HEK293 (cell line): ENCODE data around the gene MAP4K4.

Experiments
- CTCF ChIA-PET: fragments of 350-600 bp; formaldehyde crosslinking; extraction: SDS; loops from one replicate; lab custom pipeline; 2021; ENCODE audit warnings: antibody characterized with exemption; lab: Yijun Ruan, JAX
- POLR2A ChIA-PET: fragments of 300-600 bp; formaldehyde crosslinking; extraction: SDS; loops from one replicate; lab custom pipeline; 2020; ENCODE audit warnings: antibody characterized with exemption, inconsistent platforms; lab: Yijun Ruan, JAX
- H3K27ac ChIP-seq: fragments of 200-500 bp; sonication (Bioruptor generic); 2 replicates; pipeline ENCODE4 v1.5.1; 2014; ENCODE audit warnings: low read depth, low read length, control low read depth, inconsistent platforms; ENCODE audit errors: extremely low read depth
- H3K36me3 ChIP-seq, 2 experiments: fragments of 200-500 bp in 1 of 2; sonication (Bioruptor generic) in 1 of 2; 1 replicate in 1 of 2; 2 replicates in 1 of 2; pipeline ENCODE4 v1.5.1; 2014 to 2017; ENCODE audit warnings: inconsistent platforms in 2 of 2, low read length in 2 of 2; ENCODE audit not compliant: control insufficient read depth in 2 of 2, insufficient read depth in 1 of 2
- H3K4me1 ChIP-seq: fragments of 200-500 bp; sonication (Bioruptor generic); 2 replicates; pipeline ENCODE4 v1.5.1; 2014; ENCODE audit warnings: mild to moderate bottlenecking, low read length, inconsistent platforms; ENCODE audit not compliant: control insufficient read depth, insufficient read depth
- H3K4me3 ChIP-seq: 2 replicates; pipeline ENCODE4 v1.5.1; 2011; ENCODE audit warnings: low read depth, mild to moderate bottlenecking, control low read depth, low read length, moderate library complexity
- H3K9me3 ChIP-seq: fragments of 200-500 bp; sonication (Bioruptor generic); 2 replicates; pipeline ENCODE4 v1.5.1; 2014; ENCODE audit warnings: low read depth, low read length, inconsistent platforms; ENCODE audit not compliant: control insufficient read depth, insufficient read depth
- BCL11A ChIP-seq: fragments of 450-650 bp; formaldehyde crosslinking; IDR thresholded peaks from 2 replicates; pipeline ENCODE4 v1.5.1; 2016; ENCODE audit warnings: low read depth, missing biosample characterization, missing genetic modification characterization
- SP3 ChIP-seq: fragments of 450-650 bp; formaldehyde crosslinking; IDR thresholded peaks from 2 replicates; pipeline ENCODE4 v1.5.1; 2016; ENCODE audit warnings: missing biosample characterization, missing genetic modification characterization
- TCF7L2 ChIP-seq: IDR thresholded peaks from 2 replicates; pipeline ENCODE4 v1.6.1; 2011; ENCODE audit warnings: low read depth, mild to moderate bottlenecking, inconsistent platforms, low read length, moderate library complexity, borderline replicate concordance
- TSHZ1 ChIP-seq: fragments of 450-650 bp; formaldehyde crosslinking; IDR thresholded peaks from 2 replicates; pipeline ENCODE4 v1.5.1; 2016; ENCODE audit warnings: missing biosample characterization, missing genetic modification characterization, borderline replicate concordance
- YY2 ChIP-seq: fragments of 450-650 bp; formaldehyde crosslinking; IDR thresholded peaks from 2 replicates; pipeline ENCODE4 v1.5.1; 2016; ENCODE audit warnings: missing biosample characterization, missing genetic modification characterization
- ZBTB26 ChIP-seq: fragments of 450-650 bp; formaldehyde crosslinking; optimal IDR thresholded peaks from 2 replicates; pipeline ENCODE3; 2016; ENCODE audit warnings: missing biosample characterization, mild to moderate bottlenecking, missing genetic modification characterization
- ZFP69B ChIP-seq: fragments of 450-650 bp; formaldehyde crosslinking; IDR thresholded peaks from 2 replicates; pipeline ENCODE4 v1.5.1; 2016; ENCODE audit warnings: missing biosample characterization, missing genetic modification characterization
- ZNF239 ChIP-seq: fragments of 450-650 bp; formaldehyde crosslinking; IDR thresholded peaks from 2 replicates; pipeline ENCODE4 v1.5.1; 2016; ENCODE audit warnings: missing biosample characterization, missing genetic modification characterization
- ZNF248 ChIP-seq: fragments of 450-650 bp; formaldehyde crosslinking; IDR thresholded peaks from 2 replicates; pipeline ENCODE4 v1.5.1; 2017; ENCODE audit warnings: missing biosample characterization, missing genetic modification characterization
- ZNF426 ChIP-seq: fragments of 450-650 bp; formaldehyde crosslinking; IDR thresholded peaks from 2 replicates; pipeline ENCODE4 v1.5.1; 2017; ENCODE audit warnings: missing biosample characterization, missing genetic modification characterization, mild to moderate bottlenecking, inconsistent platforms, moderate library complexity
- ZNF596 ChIP-seq: fragments of 450-650 bp; IDR thresholded peaks from 2 replicates; pipeline ENCODE4 v1.5.0; 2018; ENCODE audit warnings: missing biosample characterization, mild to moderate bottlenecking, missing genetic modification characterization, moderate library complexity
- ZNF623 ChIP-seq: fragments of 450-650 bp; formaldehyde crosslinking; IDR thresholded peaks from 2 replicates; pipeline ENCODE4 v1.5.1; 2016; ENCODE audit warnings: missing biosample characterization, missing genetic modification characterization
- ZNF664 ChIP-seq: fragments of 450-650 bp; formaldehyde crosslinking; IDR thresholded peaks from 2 replicates; pipeline ENCODE4 v1.5.1; 2016; ENCODE audit warnings: missing biosample characterization, missing genetic modification characterization
- ZNF701 ChIP-seq: fragments of 450-650 bp; formaldehyde crosslinking; IDR thresholded peaks from 2 replicates; pipeline ENCODE4 v1.5.1; 2016; ENCODE audit warnings: missing biosample characterization, missing genetic modification characterization
- ZSCAN4 ChIP-seq: fragments of 450-650 bp; formaldehyde crosslinking; IDR thresholded peaks from 2 replicates; pipeline ENCODE4 v1.5.1; 2017; ENCODE audit warnings: missing biosample characterization, missing genetic modification characterization

MAP4K4 gene

GRCh38 chr2:101724125-101724474 lies 26.6 kb downstream of the MAP4K4 start:
- Histone ChIP-seq H3K4me1 (no peaks in the 10 kb centered on the region), H3K9me3 (no peaks in the 10 kb centered on the region), H3K27ac (no peak overlapping the region), H3K4me3 (no peak overlapping the region), H3K36me3 (peaks cover 0 to 3% of the 10 kb centered on the region in 2 experiments; a peak in 1 of 3 replicates)
- no peak for TF ChIP-seq TSHZ1
- POLR2A ChIA-PET, result no interaction called here
- CTCF ChIA-PET, result no interaction called here

- POLR2A ChIA-PET, result no interaction called here
- H3K4me1 ChIP-seq, result no peaks in the 10 kb centered on the region
Measured at GRCh38 chr2:101725038-101725437, 27.5 kb downstream of the MAP4K4 start.

GRCh38 chr2:101725515-101726192 lies 28.1 kb downstream of the MAP4K4 start:
- peaks cover 0 to 3% of the 10 kb centered on the region in 2 experiments; a peak in 2 of 3 replicates for H3K36me3 ChIP-seq
- TF ChIP-seq BCL11A (tag by site-specific recombination) (no peak), ZBTB26 (no peak), SP3 (no peak), ZNF239 (tag by site-specific recombination) (no peak), ZNF701 (tag by site-specific recombination) (no peak), ZNF248 (tag by site-specific recombination) (no peak), ZNF426 (no peak), YY2 (no peak), ZNF623 (tag by site-specific recombination) (no peak)
- no peaks in the 10 kb centered on the region for H3K9me3 ChIP-seq
- ChIA-PET POLR2A (no interaction called here), CTCF (interaction anchor here (0.6 to 1.4 kb wide), 5 partner anchors 9 to 408 kb away, joined by 3 to 4 read pairs (median 3); no protein-coding TSS in a partner anchor)
- no peaks in the 10 kb centered on the region for H3K4me1 ChIP-seq
- H3K4me3 ChIP-seq, result no peak overlapping the region
- no peak overlapping the region for H3K27ac ChIP-seq

More at GRCh38 chr2:101725038-101725437, 27.5 kb downstream of the MAP4K4 start:
- H3K4me3 ChIP-seq, result no peak overlapping the region
- no peak for TF ChIP-seq TCF7L2
- no peak for TF ChIP-seq ZNF664
- H3K9me3 ChIP-seq, result no peaks in the 10 kb centered on the region
- peaks cover 0 to 3% of the 10 kb centered on the region in 2 experiments; a peak in 1 of 3 replicates for H3K36me3 ChIP-seq
- H3K27ac ChIP-seq, result no peak overlapping the region
- CTCF ChIA-PET, result interaction anchor here (1.2 to 1.4 kb wide), 2 partner anchors 10 to 106 kb away, joined by 3 to 4 read pairs; no protein-coding TSS in a partner anchor

GRCh38 chr2:101728865-101729264 lies 31.4 kb downstream of the MAP4K4 start:
- CTCF ChIA-PET, result interaction anchor here (0.7 to 1.2 kb wide), 2 partner anchors 9 to 42 kb away, joined by 3 to 8 read pairs; no protein-coding TSS in a partner anchor
- TF ChIP-seq ZNF596 (tag by site-specific recombination) (peak; percentile 62; the same call in 1 of the 2 replicates), ZFP69B (tag by site-specific recombination) (no peak), ZSCAN4 (tag by site-specific recombination) (peak; percentile 73)
- TF ChIP-seq, all 188 proteins: peak for 2
- POLR2A ChIA-PET, result no interaction called here
- peaks cover 13% of the 10 kb centered on the region for H3K4me1 ChIP-seq
- no peaks in the 10 kb centered on the region for H3K9me3 ChIP-seq
- H3K27ac ChIP-seq, result no peak overlapping the region
- no peak overlapping the region for H3K4me3 ChIP-seq
- H3K36me3 ChIP-seq, result no peaks in the 10 kb centered on the region; a peak in 1 of 3 replicates
